HG03103 (cell line): ENCODE data around the gene OST4.
"Not testable (repeated sequence)": the region's sequence is repeated elsewhere in the genome, so short reads cannot be mapped to it uniquely, and the experiment has no call there.

Source experiments
- ATAC-seq: cut with Tn5 transposase; IDR thresholded peaks from one replicate; pipeline ENCODE4 v1.9.1; 2021; ENCODE audit warnings: low read depth; ENCODE audit not compliant: unreplicated experiment

Gene OST4

GRCh38 chr2:27071277-27071989 lies at the start of gene OST4:
OST4 (minus strand) TSS chr2:27071654.
- peak; percentile 83 for ATAC-seq

DNA sequence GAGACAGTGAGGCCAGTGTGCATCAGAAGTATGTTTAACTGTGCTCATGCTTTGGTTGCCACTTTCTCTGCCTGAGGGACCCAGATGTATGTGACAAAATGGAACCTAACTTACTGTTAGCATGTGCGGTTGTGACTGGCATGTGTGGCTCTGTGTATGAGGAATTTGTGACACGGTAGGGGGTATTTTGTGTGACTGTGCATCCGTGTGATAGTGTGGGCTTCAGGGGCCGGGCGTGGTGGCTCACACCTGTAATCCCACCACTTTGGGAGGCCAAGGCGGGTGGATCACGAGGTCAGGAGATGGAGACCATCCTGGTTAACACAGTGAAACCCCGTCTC lies 47.8 kb upstream of the OST4 start:
- ATAC-seq = not testable (repeated sequence)

- ATAC-seq = no peak
Measured at GRCh38 chr2:27118525-27119329, 47.3 kb upstream of the OST4 start, which contains the start of gene CGREF1. CGREF1 (minus strand) TSS chr2:27119128; CDS start chr2:27104366, 14,762 bp downstream.

GRCh38 chr2:27117995-27118524 lies 46.6 kb upstream of the OST4 start:
- ATAC-seq = no peak

GRCh38 chr2:27115519-27115918 lies 44.1 kb upstream of the OST4 start:
- ATAC-seq = no peak

GRCh38 chr2:27111392-27112078 lies 40.1 kb upstream of the OST4 start:
- not testable (repeated sequence) for ATAC-seq

DNA sequence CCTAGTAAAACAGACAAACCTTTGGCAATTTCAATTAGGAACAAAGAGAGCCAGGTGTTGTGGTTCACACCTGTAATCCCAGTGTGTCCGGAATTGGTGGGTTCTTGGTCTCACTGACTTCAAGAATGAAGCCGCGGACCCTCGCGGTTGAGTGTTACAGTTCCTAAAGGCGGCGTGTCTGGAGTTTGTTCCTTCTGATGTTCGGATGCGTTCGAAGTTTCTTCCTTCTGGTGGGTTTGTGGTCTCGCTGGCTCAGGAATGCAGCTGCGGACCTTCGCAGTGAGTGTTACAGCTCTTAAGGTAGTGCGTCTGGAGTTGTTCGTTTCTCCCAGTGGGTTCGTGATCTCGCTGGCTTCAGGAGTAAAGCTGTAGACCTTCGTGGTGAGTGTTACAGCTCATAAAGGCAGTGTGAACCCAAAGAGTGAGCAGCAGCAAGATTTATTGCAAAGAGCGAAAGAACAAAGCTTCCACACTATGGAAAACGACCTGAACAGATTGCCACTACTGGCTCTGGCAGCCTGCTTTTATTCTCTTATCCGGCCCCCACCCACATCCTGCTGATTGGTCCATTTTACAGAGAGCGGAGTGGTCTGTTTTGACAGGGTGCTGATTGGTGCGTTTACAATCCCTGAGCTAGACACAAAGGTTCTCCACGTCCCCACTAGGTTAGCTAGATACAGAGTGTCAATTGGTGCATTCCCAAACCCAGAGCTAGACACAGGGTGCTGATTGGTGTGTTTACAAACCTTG lies 39.3 kb upstream of the OST4 start:
- not testable (repeated sequence) for ATAC-seq

GRCh38 chr2:27109083-27109482 lies 37.6 kb upstream of the OST4 start:
- no peak for ATAC-seq

DNA sequence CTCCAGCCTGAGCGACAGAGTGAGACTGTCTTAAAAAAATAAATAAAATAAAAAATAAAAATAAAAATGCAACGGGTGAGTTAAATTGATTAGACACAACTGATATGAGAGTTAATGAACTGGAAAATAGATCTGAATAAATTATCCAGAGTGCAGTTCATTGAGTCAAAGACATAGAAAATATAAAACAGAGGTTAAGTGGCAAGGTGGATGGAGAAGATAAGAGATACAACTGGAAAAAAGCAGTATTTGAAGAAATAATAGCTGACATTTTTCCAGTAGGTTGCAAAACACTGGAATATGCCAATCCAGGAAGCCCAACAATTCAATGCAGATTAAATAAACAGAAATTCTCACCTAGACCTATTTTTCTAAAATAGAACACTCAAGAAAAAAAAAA lies 36.8 kb upstream of the OST4 start:
- ATAC-seq = no peak

GRCh38 chr2:27105981-27106380 lies 34.5 kb upstream of the OST4 start:
- no peak for ATAC-seq

DNA sequence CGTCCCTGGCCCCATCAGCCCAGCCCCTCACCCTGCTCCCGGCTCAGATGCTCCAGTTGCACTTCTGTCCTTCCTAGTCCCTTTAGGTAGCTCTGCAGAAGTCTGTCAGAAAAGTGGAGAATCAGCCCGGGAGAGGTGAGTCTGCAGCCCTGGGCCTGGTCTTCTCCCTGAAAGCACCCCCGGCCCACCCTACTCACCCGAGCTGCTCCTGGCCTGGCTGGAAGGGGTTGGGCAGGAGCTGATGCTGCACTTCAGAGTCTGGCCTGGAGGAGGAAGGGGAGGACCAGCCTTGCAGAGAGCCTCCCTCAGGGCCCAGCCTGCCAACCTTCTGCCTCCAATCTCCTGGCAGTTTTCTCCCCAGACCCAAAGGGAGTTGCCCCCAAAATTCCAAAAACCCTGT lies 30.9 kb upstream of the OST4 start:
- ATAC-seq = no peak

GRCh38 chr2:27100036-27100435 lies 28.6 kb upstream of the OST4 start:
- no peak for ATAC-seq

- no peak for ATAC-seq
Measured at GRCh38 chr2:27099334-27099955, 28.0 kb upstream of the OST4 start.

- no peak for ATAC-seq
Measured at GRCh38 chr2:27097341-27097740, 25.9 kb upstream of the OST4 start.

GRCh38 chr2:27096748-27097297 lies 25.4 kb upstream of the OST4 start:
- ATAC-seq = no peak

- ATAC-seq = no peak
Measured at GRCh38 chr2:27095745-27096651, 24.5 kb upstream of the OST4 start.

- no peak for ATAC-seq
Measured at GRCh38 chr2:27095427-27095744, 23.9 kb upstream of the OST4 start.

DNA sequence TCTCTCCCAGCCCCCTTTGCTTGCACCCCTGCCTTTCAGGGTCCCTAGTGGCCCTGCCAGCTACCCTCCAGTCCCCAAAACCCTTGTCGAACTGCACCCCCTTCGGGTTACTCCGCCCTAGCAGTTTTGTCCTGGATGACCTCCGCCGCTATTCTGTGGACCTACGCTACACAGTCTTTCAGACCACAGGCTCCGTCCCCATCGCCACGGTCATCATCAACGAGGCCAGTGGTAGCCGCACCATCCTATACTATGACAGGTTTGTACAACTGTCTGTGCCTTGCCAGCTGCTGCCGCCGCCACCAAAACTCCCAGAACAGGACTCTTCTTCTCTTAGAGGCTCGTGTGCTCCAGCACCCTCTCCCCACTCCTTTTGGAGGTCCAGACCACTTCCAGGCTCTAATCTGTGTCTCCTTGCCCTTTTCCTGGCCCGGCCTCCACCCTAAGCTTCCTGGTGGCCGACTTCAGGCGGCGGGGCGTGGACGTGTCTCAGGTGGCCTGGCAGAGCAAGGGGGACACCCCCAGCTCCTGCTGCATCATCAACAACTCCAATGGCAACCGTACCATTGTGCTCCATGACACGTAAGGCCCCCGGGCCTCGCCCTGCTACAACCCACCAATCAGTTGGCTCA lies 23.0 kb upstream of the OST4 start:
- no peak for ATAC-seq
